Activated CD4-positive, CD25-positive, alpha-beta regulatory T cell treated with anti-CD3 and anti-CD28 coated beads, Interleukin-2, amount 50 U/mL, for 72 hours (primary cell): ENCODE data around the gene TJP1.
"Not testable (repeated sequence)": the region's sequence is repeated elsewhere in the genome, so short reads cannot be mapped to it uniquely, and the experiment has no call there.

Experiments used
- DNase-seq: peaks from one replicate; pipeline ENCODE4 v3.0.0; 2021

The TJP1 gene

DNA sequence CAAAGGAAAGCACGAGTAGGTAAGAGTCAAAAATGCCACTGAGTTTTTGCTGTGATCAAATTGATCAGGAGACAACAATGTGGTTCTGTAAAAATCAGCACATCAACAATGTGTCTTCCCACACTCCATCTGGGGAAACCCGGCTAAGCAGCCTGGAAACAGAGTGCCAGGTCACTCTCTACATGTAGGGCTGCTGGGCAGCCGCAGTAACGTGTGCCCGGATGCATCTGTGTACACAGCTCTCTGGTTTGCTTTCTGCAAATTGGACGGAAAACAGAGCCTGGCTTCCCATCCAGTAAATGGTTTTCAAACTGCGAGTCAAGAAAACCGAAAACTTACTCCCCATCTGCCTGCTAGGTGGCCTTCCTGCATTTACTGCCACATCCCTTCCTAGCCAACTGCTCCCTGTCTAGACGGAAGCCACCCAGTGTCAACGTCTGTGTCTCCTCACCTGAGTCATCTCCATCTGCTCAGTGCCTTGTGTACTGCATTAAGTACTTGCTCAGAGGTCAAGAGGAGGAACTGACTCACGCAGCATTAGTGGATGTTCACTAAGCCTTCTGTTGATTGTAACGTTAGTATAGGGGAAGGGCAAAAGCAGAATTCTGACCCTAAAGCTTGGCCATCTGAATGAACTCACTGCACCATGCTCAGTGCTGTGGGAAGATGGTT, 124.1 kb downstream of the TJP1 start:
- no peak for DNase-seq

DNA sequence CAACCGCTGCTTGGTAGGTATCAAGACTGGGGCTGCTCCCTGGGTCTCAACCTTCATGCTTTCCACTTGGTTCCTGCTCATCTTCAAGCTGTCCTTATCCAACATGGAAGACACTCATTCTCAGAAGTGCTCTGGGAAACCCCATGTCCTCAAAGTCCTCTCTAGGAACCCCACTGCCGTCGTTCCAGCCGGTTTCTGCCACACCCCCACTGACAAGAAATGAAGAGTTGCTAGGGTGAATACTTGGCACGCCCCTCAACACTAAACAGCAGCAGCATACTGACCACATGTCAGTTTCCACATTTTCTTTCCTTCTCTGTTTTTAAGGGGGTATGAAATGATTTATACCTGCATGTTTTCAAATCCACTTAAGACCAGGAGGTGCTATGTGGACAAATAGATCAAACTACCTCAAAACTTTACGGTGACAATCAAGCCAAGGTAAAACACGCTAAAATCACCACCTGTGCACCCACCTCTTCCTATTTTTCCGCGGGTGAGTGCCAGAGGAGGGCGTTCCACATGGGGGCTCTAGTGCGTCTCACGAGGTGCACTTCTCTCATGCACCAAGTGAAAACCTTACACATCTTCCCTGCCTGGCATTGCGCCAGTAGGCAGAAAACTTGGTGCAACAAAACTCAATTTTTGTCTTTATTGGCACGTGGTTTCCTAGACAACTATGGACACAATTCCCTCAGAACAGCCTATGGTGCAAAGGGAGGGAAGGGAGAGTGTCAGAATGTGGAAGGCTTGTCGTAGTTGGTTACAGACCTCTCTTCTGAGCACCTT, 125.1 kb downstream of the TJP1 start:
- DNase-seq: no peak

DNA sequence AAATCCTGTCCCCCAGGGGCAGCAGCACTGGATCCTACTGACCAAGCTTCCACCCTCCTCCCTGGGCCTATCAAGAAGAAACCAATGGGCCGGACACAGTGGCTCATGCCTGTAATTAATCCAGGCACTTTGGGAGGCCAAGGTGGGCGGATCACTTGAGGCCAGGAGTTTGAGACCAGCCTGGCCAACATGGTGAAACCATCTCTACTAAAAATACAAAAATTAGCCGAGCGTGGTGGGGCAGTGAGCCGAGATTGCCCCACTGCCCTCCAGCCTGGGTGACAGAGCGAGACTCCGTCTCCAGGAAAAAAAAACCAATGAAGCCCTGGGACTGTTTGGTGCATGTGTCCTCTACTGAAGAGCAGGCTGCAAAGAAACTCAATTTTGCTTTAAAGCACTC, 125.8 kb downstream of the TJP1 start:
- not testable (repeated sequence) for DNase-seq

DNA sequence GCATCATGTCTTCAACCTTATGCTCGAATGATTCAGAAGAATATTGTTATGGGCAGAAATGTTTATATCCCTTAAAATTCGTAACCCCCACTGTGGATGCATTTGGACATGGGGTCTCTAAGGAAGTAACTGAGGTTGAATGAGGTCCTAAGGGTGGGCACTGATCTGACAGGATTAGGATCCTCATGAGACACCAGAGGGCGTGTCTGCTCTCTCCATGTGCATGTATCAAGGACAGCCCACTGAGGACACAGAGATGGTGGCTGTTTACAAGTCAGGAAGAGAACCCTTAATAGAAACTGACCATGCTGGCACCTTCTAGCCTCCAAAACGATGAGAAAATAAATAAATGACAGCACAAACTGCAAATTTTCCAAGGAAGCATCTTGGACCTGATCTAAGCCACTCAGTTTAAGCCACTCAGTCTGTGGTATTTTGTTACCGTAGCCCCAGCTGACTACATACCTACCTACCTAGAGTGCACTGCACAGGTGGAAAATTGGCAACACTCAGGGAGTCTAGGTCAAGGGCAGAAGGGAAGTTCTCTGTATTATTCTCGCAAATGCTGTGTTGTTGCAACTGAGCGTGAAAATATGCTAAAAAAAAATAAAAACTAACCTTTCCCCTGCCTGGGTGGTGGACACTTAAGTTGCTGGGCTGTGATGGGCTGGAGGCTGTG, 126.6 kb downstream of the TJP1 start:
- DNase-seq: no peak

DNA sequence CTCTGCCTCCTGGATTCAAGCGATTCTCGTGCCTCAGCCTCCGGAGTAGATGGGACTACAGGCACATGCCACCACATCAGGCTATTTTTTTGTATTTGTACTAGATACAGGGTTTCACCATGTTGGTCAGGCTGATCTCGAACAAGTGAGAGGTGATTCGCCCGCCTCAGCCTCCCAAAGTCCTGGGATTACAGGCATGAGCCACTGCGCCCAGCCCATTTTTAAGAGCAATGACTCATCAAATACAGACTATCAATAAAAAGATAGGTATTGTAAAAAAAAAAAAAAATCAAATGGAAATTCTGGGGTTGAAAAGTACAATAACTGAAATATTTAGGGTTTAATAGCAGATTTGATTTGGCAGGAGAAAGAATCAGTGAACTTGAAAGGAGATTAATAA, 129.0 kb downstream of the TJP1 start:
- DNase-seq: no peak

DNA sequence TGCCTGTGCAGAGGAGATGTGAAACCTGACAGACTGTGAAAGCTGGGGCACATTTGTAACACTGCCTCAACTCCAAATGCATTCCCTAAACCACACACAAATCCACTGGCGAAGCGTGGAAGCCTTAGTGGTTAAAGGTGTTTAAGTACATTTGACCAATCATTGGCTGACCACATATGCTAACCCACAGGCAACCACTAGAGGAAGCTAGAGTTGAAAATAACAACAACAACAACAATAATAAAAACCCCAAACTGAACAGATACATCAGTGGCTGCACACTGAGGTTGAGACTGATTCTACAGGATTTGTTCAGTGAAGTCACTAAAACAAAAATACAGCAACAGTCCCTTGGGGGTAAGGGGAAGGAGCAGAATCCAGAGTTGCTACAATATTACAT, 129.7 kb downstream of the TJP1 start:
- no peak for DNase-seq

DNA sequence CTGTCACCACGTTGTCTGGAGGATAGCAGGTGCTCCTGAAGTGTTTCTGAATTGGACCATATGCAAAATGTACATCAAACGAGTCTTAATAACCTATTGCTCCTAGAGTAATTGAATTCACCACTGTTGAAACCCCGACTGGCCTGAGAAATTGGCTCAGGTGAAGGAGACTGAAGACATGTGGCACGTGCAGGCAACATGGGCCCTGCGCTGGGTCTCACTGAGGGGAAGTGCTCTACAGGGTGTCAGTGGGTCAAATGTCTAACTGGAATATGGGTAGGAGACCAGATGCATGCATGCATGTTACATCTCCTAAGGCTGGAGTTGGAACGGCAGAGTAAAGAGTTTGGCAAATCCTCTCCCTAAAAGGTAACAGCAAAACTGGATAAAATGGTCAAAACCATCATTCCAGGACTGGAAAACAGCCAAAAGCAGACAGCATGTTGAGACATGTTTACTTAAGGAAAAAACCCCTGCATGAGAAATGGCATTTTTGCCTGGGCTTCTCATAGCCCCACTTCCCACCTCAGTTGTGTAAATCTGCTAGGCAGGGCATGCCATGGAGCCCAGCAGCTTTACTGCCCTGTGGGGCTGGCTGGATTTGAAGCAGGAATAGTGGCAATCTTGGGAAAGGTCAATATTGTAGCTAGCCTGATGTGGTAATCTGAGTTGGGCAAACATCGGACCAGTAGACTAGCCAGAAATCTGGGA, 131.3 kb downstream of the TJP1 start:
- DNase-seq: no peak

DNA sequence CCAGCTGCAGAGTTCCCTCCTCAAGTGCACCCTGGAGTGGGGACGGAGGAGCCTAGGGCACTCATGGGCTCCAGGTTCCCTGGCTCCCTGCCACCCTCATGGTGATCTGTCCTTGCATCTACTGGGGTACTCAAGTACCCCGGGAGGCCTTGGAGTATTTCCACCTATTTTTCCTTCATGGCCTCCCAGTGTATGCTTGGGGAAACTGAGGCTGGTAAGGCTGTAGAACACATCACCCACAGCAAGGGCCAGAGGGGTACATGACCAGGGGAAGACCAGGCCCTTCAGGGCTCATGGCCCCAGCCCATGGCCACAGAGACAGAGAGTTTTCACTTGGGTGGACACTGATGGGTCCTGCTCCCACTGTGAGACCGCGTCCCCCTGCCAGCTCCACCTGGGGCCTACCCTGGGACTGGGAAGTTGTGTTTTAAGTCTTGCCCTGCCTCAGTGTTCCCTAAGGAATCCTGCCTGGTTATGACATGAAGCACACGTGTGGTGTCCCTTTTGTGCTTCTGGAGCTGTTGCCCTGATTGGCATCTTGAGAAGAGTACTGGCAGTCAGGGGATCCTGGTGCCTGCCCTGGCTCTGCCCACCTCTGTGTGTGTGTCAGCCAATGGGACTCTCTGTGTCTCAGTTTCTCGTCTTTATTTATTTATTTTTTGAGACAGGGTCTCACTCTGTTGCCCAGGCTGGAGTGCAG, 132.8 kb downstream of the TJP1 start:
- DNase-seq: no peak

DNA sequence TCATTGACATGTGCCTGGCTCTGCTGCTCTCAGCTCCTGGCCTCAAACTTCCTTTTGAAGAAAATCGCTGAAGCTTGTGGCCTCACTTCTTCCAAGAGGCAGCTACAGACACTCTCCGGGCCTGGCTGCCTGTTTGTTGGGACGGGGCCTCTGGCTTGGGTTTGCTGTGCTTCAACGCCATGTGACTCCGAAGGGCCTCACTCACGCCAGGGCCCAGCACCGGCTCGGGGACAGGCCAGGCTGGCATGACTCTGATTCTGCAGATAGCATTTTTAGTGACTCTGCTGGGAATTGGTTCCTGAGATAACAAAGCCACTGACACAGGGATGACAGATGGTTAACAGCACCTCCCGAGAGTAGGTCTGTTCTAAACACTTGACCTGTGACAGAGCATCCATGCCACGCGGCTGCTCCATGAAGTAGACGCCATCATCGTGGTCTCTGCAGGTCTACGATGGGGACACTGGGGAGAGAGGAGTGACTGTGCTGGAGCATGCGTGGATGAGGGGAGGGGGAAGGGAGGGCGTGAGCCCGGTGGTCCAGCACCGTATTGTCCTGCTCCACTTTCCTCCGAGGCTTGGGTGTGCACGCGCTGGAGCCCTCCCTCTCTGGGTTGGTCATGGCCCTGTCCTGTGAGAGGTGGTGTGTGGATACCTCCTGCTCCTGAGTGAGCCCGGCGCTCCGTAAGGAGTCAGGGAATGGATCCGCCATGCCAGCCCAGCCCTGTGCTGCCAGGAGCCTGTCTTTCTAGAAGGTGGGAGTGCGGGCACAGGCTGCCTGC, 133.6 kb downstream of the TJP1 start:
- no peak for DNase-seq

DNA sequence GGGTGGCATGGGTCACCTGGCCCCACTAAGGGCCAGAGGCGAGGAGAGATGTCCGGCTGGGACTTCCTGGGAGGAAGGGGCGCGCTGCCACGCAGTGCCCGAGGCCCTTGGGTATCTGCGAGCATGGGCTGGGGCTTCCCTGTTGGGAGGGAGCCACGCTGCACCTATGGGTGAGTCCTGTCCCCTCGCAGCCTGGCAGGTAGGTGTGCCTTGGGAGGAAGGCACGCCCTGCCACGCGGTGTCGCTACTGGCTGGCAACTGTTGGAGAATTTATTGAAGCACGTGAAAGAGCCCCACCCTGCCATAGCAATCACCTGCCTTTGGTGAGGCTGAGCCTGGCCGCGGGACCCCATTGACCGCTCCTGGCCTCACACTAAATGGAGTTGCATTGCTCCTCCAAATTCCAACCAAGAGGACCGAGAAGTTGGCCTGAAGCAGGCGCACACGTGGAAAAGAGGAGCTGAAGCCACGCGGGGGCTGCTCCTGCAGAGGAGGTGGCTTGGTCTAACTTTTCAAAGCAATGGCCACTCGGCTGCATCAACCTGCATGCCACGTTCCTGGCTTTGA, 134.2 kb downstream of the TJP1 start:
- no peak for DNase-seq

DNA sequence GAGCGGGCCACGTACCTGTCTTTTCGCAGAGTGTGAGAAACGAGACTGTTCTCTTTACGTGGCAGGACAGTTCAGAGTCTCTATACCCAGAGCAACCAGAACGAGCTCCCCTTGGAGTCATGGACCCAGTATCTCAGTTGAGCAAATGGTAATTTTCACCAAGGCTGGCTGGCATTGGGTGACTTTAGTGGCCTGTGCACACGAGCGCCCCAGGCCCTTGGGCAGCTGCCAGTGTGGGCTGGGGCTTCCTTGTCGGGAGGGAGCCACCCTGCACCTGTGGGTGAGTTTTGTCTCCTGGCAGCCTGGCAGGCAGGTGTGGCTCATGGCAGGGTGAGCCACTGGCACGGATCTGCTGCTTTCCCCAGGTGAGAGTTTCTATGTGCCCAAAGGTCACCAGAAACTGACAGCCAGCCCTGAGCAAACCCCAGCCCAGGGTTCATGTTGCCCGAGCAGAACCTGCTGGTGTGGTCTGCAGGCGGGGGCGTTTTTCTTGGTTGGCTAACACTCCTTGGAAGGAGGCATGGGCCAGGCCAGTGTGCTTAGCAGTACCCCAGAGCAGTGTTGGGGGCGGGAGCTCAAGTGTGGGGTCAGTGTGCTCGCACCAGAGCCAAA, 135.0 kb downstream of the TJP1 start:
- DNase-seq: no peak

DNA sequence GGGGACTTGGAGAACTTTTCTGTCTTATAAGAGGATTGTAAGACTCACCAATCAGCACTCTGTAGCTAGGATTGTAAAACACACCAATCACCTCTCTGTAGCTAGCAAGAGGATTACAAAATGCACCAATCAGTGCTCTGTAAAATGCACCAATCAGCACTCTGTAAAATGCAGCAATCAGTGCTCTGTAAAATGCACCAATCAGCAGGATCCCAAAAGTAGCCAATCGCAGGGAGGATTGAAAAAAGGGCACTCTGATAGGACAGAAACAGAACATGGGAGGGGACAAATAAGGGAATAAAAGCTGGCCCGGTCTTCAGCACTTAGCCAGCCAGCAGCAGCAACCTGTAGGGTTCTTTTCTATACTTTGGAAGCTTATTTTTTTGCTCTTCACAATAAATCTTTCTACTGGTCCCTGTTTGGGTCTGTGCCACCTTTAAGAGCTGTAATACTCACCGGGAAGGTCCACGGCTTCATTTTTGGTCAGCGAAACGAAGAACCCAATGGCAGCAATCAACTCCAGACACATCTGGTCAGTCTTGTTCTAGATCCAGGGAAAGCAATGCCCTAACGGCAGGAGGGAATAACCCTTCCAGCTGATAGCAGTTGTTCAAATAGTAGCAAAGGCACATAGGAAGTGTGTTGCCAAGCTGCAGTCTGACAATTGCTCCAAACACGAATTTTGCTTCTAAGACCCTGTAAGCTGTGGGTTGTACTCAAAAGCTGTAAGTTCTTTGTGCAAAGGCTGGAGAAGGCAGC, 135.6 kb downstream of the TJP1 start:
- no peak for DNase-seq

DNA sequence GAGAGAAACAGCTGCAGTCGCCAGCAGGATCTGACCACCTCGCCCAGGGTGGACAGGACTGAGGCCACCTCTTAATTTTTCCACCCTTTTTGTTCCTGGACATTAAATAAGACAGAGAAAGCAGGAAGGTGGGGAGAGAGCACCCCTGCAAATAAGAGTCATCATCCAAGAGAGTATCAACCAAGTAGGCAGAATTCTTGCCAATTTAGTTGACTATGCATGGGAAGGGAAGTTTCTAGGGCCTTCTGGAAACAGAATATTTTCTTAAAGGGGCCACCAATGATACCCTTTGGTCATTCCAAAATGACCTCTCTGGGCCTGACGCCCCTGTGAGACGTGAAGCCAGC, 136.2 kb downstream of the TJP1 start:
- DNase-seq: no peak

DNA sequence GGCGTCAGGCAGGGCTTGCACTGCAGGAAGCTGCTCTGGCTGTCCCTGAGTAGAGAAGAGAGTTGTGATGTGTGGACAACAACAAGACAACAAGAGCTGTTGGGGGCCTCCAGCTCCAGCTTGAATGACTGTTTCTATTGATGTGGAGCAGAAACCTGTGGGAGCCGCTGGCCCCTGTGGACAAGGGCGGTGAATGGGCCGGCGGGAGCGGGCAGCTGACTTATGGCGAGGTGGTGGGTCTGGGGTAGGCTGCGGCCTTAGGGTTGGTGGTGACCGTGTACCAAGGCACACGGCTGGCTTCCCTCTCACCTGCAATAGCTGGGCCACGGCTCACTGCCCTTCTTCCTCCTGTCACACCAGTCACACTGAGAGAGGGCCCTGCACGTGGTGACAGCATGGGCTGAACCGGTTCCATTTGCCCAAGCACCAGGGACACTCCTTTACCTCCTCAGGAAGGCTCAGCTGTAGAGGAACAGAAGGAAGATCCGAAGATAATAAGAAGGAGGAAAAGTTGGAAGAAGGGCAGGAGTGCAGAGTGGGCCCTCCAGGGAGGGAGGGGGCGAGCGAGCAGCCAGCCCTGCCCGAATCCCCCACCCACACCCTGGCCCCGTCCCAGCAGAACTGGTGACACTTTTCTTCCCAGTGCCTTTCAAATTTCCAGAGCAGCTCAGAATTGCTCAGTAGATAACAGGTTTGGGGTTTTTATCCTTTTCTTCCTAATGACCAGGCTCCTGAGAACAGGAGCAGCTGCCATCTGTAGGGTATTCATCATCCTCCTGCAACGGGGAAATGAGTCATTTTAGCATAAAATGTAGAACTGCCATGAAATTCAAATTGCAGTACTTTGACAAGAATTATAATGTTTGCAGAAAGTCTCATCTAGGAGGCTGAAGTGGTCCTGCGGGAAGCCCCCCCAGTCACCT, 136.9 kb downstream of the TJP1 start:
- DNase-seq: no peak

DNA sequence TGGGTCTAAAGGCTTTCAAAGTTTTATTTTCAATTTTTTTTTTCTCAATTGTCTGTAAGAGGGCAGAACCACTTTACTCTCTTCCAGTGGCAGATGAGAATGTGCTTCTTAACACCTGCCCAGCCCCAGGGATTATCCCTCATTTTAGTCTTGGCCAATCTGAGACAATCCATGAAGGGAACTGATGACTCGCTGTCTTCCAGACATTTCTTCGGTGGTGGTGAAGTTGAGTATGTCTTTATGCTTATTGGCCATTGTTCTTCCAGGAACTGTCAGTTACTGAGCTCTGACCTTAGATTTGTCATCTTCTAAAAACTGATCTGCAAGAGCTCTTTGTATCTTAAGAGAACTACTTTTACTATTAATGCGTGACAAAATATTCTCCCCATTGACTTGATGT, 139.5 kb downstream of the TJP1 start:
- DNase-seq: no peak

DNA sequence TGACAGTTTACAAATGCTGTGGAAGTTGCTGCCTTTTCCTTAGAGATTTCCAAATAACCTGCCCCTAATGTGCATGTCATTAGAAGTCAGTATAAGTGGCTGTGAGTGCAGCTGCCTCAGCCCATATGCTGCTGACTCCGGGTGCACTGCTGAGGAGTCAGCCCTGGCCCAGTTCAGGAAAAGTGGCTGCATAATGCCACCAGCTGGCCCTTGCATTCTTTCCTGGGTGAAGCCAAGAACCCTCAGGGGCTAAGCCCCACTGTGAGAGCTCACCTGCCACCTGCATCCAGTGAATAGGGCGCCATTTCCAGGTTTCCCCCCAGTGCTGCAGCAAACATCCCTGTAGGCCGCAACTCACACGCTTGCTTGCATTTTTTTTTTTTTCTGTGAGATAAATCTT, 139.9 kb downstream of the TJP1 start:
- no peak for DNase-seq

DNA sequence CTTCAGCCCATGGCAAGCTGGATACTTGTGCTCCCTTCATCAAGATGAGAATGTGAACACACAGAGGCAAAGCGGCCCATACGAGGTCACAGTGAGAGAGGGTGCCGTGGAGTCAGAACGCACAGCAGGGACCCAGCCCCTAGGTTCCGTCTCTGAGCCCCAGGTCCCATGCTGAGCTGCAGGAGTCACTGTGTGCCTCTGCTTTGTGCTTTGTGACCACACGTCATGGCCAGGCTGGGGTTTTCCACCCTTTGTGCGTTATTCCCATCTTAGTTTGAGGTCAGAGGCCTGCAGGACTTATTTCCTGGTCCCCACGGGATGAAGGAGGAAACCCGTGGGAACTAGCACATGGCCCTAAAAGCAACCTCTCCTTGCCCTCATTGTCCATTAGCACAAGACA, 140.3 kb downstream of the TJP1 start:
- no peak for DNase-seq

DNA sequence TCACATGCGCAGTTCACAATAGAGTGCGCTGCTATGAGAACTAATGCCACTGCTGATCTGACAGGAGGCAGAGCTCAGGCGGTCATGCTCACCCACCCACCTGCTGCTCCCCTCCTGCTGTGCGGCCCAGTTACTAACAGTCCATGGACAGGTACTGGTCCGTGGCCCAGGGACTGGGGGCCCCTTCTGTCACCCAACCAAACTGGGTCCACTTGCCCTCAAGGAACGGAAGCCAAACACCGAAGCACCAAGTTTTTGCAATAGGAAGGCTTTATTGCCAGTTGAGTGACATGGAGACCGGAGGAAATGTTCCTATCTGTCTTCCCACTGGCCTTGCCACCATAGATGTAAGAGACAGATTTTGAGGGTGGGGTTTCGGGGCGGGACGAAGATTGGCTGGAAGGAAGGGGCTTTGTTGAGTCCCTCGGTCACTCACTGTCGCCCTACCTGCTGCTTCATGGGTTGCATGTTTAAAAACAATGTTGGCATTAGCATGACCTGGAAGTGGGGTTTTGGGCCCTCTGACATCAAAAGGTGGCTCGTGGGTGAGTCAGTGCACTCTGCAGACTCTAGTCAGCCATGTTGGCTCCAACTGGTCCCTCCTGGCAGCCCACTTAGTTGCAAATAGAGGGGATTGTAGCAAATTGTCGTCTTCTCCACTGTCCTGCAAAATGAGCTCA, 141.0 kb downstream of the TJP1 start:
- DNase-seq: no peak
